DOHH2 (cell line): ENCODE results near the gene JKAMP.

ENCODE experiments used
- CTCF ChIP-seq: fragments of 200-600 bp; sonication (generic); IDR thresholded peaks from one replicate; pipeline ENCODE4 v1.5.1; 2014; ENCODE audit warnings: antibody characterized with exemption, mild to moderate bottlenecking, low read depth, low read length; ENCODE audit not compliant: poor library complexity, severe bottlenecking
- EZH2phosphoT487 ChIP-seq: fragments of 200-600 bp; sonication (generic); IDR thresholded peaks from 2 replicates; pipeline ENCODE4 v1.6.1; 2017; ENCODE audit warnings: borderline replicate concordance, mild to moderate bottlenecking, antibody characterized with exemption, low read length, moderate library complexity, mixed read lengths

DNA sequence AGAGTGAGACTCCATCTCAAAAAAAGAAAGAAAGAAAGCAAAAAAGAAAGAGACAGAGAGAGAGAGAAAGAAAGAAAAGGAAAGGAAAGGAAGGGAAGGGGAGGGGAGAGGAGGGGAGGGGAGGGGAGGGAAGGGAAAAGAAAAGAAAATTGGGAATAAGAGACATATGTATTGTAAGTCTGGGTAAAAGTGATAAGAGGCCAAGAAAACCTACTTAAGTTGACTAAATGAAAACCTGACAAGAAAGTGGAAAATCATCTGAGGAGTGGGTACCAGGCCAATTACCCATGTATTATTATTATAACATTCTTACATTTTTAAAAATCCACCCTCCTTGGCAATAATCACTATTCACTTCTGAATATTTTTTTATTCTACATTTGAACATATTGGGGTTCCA lies 46.0 kb downstream of the JKAMP start:
- TF ChIP-seq CTCF, result no peak
- no peak for TF ChIP-seq EZH2phosphoT487
